ENCODE measurements around the gene GIPC1. TPM values are rescaled to one million over a fixed set of nuclear protein-coding genes. Genes with fewer than 3 reads are reported as not detected.

The GIPC1 gene
- total and polyA plus RNA-seq, 9 of the 15 experiments (the other 6 are each of a cell fraction or from before 2014, with no cell fraction given): 0.49 to 54.7 (median 24.8) TPM

GRCh38 chr19:14434543-14435319, 61.2 kb downstream of the GIPC1 start (continued):
- TF ChIP-seq, protein P1, sequence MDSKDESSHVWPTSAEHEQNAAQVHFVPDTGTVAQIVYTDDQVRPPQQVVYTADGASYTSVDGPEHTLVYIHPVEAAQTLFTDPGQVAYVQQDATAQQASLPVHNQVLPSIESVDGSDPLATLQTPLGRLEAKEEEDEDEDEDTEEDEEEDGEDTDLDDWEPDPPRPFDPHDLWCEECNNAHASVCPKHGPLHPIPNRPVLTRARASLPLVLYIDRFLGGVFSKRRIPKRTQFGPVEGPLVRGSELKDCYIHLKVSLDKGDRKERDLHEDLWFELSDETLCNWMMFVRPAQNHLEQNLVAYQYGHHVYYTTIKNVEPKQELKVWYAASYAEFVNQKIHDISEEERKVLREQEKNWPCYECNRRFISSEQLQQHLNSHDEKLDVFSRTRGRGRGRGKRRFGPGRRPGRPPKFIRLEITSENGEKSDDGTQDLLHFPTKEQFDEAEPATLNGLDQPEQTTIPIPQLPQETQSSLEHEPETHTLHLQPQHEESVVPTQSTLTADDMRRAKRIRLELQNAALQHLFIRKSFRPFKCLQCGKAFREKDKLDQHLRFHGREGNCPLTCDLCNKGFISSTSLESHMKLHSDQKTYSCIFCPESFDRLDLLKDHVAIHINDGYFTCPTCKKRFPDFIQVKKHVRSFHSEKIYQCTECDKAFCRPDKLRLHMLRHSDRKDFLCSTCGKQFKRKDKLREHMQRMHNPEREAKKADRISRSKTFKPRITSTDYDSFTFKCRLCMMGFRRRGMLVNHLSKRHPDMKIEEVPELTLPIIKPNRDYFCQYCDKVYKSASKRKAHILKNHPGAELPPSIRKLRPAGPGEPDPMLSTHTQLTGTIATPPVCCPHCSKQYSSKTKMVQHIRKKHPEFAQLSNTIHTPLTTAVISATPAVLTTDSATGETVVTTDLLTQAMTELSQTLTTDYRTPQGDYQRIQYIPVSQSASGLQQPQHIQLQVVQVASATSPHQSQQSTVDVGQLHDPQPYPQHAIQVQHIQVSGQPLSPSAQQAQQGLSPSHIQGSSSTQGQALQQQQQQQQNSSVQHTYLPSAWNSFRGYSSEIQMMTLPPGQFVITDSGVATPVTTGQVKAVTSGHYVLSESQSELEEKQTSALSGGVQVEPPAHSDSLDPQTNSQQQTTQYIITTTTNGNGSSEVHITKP (IDR thresholded peaks at IDR 0.05; ENCODE audit: partially characterized antibody): peak; percentile 59
- TF ChIP-seq KLF1 (tag; IDR thresholded peaks at IDR 0.05) (0 out of 2 replicates have a peak, but pooled peaks have one; percentile 28), FOXM1 (IDR thresholded peaks at IDR 0.05; ENCODE audit: low read depth) (no peak), FOXM1 (CRISPR knock-in tag; IDR thresholded peaks at IDR 0.05; ENCODE audit: low read depth) (no peak), PHF21A (IDR thresholded peaks at IDR 0.05; ENCODE audit: borderline replicate concordance, low read depth) (peak; percentile 72; the same call in 1 of the 2 replicates), SPI1 (IDR thresholded peaks at IDR 0.05; ENCODE audit: borderline replicate concordance, low read depth, low read length) (0 out of 2 replicates have a peak, but pooled peaks have one; percentile 41), ZNF551 (CRISPR knock-in tag; IDR thresholded peaks at IDR 0.05) (no peak), RBM15 (IDR thresholded peaks at IDR 0.05; ENCODE audit: insufficient read depth, low read length) (no peak), ZC3H11A (IDR thresholded peaks at IDR 0.05; ENCODE audit: low read depth, low read length) (no peak), TEAD1 (CRISPR knock-in tag; IDR thresholded peaks at IDR 0.05) (0 out of 4 replicates have a peak, but pooled peaks of 1 of the 2 experiments have one; percentile 31), PBX2 (CRISPR knock-in tag; IDR thresholded peaks at IDR 0.05; ENCODE audit: low read depth) (no peak), PBX2 (tag; conservative IDR thresholded peaks at IDR 0.05; ENCODE audit: low read depth) (no peak), POLR2G (IDR thresholded peaks at IDR 0.05; ENCODE audit: low read depth, low read length) (peak; percentile 56), ZNF197 (CRISPR knock-in tag; IDR thresholded peaks at IDR 0.05; ENCODE audit: low read depth) (no peak), SP1 (CRISPR knock-in tag; IDR thresholded peaks at IDR 0.05) (peak; percentile 61), NKRF (IDR thresholded peaks at IDR 0.05; ENCODE audit: borderline replicate concordance) (peak; percentile 50; the same call in 1 of the 2 replicates), MYNN (IDR thresholded peaks at IDR 0.05) (peak; percentile 32; the same call in 1 of the 2 replicates), MYNN (CRISPR knock-in tag; IDR thresholded peaks at IDR 0.05) (no peak)
- TF ChIP-seq, protein P2, sequence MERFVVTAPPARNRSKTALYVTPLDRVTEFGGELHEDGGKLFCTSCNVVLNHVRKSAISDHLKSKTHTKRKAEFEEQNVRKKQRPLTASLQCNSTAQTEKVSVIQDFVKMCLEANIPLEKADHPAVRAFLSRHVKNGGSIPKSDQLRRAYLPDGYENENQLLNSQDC (CRISPR knock-in tag; IDR thresholded peaks at IDR 0.05): no peak

Measured in K562 (cell line).